Stimulated activated CD8-positive, alpha-beta memory T cell treated with anti-CD3 and anti-CD28 coated beads, Interleukin-12 subunit alpha, Interleukin-12 subunit beta, amount 100 ng/mL, for 4 hours (primary cell): ENCODE data around the gene RSPRY1.

Source experiments
- DNase-seq: peaks from one replicate; pipeline ENCODE4 v3.0.0-alpha.2; 2020; ENCODE audit warnings: low read depth

RSPRY1 gene

GRCh38 chr16:57224651-57225335 lies 38.7 kb downstream of the RSPRY1 start:
- DNase-seq = no peak

DNA sequence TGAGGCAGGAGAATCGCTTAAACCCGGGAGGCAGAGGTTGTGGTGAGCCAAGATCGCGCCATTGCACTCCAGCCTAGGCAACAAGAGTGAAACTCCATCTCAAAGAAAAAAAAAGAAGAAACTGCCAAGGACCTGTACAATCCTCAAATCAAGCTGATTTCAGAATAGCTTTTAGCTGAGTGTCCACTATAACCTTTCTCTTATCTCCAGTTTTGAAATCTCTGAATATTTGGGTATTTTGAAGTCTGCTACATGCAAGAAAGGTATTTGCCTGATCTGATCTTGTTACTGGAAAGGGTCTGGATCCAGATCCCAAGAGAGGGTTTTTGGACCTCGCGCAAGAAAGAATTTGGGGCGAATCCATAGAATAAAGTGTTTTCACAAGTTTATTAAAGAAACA lies 39.8 kb downstream of the RSPRY1 start:
- no peak for DNase-seq

DNA sequence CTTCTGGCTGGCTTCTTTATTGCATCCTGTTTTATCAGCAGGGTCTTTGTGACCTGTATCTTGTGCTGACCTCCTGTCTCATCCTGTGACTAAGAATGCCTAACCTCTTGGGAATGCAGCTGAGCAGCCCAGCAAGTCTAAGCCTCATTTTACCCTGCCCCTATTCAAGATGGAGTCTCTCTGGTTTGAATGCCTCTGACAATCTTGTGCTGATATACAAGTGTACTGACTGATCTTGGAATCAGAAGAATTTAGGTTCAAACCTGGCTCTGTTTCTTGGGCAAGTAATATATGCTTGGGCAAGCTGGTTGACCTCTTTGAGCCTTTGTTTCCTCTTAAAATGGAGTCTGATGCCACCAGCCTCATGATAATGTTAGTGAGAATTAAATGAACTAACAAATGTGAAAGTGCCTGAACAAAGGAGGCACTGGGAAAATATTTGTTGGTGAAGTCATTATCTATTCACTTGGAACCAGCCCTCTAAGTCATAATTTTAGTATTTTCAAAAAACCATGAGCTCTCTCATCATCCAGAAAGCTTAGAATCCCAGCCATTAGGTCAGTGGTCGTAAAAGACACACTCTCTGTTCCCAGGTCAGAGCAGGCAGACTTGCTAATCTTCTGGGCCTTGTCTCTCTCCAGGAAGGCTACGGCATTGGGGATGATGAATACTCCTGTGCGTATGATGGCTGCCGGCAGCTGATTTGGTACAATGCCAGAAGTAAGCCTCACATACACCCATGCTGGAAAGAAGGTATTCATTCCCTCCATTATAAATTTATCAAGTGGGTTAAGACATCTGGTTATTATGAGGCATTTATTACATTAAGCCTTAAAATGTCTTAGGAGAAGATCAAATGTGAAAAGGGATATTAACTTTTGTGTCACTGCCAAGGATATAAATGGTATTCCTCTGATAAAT lies 40.8 kb downstream of the RSPRY1 start:
- no peak for DNase-seq

GRCh38 chr16:57229079-57229478 lies 43.0 kb downstream of the RSPRY1 start:
- no peak for DNase-seq

DNA sequence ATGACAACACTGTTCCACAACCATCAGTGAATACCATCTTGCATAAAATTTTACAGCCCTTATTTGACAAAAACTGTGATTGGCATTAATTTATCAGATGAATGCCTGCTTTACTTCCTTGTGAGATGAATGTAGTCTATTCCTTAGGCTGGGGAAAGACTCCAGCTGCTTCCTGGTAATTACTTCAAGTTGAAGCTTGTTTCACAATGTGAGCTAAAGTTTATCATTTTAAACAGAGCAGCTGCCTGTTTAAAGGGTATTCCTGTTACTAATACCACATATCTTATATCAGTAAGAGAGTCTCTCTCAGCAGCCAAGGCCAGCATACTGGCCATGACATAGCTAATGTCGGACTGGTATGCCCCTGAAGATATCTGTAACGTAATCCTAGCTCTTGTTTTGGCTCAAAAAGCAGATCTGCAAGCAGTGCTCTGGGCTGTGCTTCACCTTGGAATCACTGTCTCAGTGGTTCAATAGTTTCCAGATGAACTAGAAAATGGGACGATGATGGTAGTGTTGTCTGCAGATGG lies 45.8 kb downstream of the RSPRY1 start:
- no peak for DNase-seq

DNA sequence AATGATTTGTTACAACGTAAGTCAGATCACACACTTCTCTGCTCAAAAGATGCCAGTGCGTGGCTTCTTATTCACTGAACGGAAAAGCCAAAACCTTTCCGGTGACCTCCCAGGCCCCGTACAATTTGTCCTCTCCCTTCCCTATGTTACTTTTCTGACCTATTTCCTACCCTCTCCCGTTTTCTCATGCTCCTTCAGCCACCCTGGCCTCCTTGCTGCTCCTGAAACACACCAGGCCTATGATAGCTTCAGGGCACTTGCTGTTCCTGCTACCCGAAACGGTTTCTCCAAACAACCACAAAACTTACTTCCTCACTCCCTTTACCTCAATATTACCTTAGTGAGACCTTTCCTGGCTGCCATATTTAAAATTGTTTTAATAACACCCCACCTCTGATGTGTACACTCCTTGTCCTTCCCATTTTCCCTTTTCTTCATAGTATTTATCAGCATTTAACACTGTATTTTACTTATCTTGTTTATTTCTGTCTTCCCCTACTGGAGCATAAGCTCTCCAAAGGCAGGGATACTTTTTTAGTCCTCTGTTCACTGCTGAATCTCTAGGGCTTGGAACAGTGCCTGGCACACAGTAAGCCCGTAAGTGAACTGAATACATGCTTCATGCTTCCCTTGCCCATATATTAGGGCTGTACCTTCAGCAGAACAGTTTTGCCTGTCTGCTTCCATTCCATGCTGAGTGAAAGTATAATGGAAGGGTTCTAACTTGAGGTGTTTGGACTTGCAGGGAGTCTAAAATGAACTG lies 48.0 kb downstream of the RSPRY1 start:
- DNase-seq = no peak

GRCh38 chr16:57234707-57235092 lies 48.6 kb downstream of the RSPRY1 start:
- no peak for DNase-seq

DNA sequence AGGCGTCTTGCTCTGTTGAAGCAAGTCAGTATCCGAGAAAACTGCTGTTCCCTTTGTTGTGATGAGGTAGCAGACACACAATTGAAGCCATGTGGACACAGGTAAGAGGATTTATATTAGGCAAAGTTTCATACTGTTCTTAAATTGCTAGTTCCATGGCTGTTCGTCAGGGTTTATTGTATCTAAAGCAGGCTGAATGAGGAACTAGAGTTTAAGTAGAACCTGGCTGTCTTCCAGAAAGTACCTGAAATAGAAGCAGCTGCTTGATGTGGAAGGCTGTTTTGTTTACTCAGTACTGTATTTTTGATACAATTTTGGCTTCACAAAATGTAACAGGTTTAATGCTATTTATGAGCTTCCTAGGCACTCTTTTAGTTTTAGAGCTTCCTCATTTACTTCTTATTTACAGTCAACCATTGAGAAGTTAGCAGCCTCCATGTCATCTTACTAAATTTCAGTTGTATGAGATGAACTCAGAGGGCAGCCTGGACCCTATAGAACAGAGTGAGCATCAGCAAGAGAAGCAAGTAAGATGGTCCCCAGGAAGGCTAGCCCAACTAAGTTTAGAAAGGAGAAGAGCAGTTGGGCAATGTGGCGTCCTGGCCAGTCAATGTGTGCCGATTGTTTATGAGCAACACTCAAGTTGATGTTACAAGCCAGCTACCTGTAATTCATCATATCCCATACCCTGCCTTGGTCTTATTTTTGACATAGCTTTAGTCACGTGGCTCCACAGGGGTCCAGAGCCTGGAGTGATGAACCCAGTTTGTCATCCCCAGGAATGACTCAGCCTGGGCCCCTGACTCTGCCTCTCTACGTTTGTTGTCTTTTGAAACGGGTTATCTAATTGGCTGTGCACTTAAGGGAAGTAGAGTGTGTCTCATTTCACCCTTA lies 49.2 kb downstream of the RSPRY1 start:
- no peak for DNase-seq

DNA sequence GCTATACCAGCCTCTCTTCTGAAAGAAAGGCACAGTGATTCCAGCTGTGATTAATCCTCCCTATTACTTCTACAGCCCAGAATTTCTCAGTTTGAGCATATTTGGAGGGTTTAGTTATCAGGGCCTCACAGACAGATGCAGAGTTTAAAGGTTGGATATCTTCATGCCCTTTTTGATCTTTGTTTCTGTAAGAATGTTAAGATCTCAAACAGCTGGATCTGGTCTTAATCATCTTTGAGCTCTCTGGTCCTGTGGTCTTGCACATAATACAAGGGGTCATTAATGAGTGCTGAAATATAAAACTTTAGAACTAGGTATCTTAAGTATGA lies 49.9 kb downstream of the RSPRY1 start:
- no peak for DNase-seq

DNA sequence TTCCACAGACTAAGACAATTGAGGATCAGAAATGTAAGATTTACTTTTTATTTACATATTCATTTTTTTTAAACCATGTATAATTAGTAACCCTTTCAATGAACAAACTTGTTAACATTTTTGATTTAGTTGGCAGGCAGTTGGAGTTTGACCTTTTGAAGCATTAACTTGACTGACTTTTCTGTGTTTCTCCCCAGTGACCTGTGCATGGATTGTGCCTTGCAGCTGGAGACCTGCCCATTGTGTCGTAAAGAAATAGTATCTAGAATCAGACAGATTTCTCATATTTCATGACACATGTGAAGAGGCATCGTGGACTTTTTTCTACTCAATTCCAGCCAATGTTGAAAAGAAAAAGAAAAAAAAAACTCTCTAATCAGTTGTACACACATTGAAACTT lies 52.6 kb downstream of the RSPRY1 start:
- no peak for DNase-seq

DNA sequence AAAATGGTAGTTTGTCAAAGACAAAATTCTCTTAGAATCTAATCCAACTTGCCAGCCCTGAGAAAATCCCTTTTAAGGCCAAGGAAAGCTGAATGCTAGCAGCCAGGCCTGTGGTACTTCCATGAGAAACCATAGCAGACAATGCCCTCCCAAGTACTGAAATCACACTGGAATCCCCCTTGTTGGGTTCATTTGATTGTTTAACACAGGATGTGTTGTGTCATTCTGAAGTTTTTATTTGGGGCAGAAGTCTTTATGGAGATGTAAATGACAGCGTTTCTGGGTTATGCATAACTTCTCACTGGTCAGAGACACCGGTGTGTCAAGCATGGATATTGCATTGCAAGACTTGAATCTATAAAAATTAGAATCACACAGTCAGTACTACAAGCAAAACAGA lies 53.0 kb downstream of the RSPRY1 start:
- no peak for DNase-seq

- no peak for DNase-seq
Measured at GRCh38 chr16:57240851-57241250, 54.7 kb downstream of the RSPRY1 start.

GRCh38 chr16:57242650-57243049 lies 56.5 kb downstream of the RSPRY1 start:
- no peak for DNase-seq

DNA sequence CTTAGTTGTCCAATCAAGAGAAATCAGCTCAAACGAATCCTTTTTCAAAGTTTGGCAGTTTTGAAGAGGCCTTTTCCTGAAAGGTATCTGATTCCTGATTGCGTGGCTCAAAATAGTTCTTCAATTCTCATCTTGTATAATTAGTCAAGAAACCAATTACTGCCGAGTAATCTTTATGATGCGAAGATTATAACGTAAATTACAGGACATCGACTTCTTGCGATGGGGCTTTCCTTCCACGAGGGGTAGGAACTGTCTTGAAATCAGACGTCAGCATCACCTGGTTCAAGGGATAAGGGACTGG lies 58.3 kb downstream of the RSPRY1 start:
- DNase-seq = no peak

DNA sequence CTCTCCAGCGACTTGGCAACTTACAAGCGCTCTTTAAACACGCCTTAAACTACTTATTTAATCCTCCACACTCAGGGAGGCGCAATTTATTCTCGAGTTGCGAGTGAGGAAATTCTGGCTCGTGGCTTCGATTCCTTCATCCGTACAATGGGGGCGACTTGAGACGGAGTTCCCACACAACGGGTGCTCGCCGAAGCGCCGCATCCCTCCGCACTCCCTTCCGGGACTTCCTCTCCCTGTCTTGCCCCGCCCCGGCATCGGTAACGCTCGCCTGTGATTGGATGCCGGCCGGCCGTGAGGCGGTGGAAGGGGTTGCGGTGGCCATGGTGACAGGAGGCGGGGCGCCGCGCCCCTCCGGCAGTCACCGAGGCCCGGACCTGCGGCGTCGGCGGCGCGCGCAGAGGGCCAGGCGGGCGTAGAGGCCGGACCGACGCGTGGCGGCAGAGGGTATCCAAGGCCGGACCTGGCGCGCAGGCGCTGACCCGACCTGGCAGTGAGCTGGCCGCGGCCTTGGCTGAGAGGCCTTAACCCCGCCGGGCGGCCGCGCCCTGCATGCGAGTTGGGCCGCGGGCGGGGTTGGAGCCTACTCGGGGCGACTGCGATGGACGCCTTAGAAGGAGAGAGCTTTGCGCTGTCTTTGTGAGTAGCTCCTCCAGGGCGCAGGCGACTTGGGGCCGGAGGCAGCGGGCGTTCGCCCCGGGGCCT lies 58.8 kb downstream of the RSPRY1 start, which contains the start of gene ARL2BP:
ARL2BP (plus strand) TSS at position 493 of the 705 bp plus-strand sequence; CDS start at position 602, 109 bp downstream.
- peak; percentile 95 for DNase-seq

- DNase-seq = no peak
Measured at GRCh38 chr16:57245472-57246113, 59.5 kb downstream of the RSPRY1 start.

GRCh38 chr16:57251352-57251751 lies 65.2 kb downstream of the RSPRY1 start:
- no peak for DNase-seq

DNA sequence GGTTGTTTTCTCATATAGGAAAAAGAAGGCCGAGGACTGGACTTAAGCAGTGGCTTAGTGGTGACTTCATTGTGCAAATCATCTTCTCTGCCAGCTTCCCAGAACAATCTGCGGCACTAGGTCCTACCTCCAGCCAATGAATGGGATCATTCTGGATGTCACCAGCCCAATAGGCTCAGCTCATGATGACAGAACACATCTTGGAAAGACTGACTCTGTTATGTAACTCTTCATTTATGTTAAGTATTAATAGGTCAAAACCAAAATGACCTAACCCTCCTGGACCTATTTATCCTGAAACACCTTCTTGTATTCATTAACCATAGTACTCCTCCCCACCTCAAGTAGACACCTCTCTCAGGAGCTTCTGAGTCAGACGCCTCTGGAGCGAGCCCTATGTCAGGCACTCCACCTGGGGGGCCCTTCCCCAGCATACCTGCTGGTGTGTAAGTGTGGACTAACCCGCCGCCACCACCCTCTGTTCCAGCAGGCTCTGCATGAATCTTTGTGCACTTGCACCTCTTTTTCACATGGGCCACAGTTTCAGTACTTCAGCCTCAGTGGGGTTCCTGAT lies 66.1 kb downstream of the RSPRY1 start:
- DNase-seq = no peak

DNA sequence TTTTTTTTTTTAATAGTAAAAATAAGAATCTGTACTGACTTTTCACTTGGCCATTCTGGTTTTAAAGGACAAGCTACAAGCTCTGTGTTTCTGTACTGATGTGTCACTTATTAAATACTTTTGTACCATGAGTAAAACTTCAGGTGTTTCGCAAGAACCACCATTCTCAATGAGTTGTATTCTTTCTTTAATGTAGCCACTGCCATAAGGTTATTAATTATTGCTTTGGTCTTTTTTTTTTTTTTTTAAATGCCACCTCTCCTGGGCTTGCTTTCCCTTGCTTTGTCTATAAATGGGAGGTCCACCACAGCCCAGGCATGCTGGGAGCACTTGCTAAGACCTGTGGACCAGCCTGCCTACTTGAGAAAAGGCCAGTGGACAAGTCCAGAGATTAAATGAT lies 67.3 kb downstream of the RSPRY1 start:
- no peak for DNase-seq
